ENCODE measurements around the gene NFATC2.

Gene NFATC2

DNA sequence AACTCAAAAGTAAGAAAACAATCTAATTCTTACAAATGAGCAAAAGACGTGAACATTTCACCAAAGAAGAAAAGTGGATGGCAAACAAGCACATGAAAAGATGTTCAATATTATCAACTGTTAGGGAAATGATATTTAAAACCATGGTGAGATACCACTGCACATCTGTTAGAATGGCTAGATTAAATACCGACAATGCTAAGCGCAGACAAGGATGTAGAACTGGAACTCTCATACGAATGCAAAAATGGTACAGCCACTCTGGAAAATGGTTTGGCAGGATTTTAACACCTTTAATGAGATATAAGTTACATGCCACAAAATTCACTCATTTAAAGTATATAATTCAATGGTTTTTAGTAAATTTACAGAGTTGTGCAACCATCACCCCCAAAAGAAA, 44.6 kb upstream of the NFATC2 start:
- H3K79me2 ChIP-seq (ENCODE audit: insufficient read depth, low read length), result no peaks in the 10 kb centered on the region
- H3K4me3 ChIP-seq (ENCODE audit: insufficient read depth, low read length, poor library complexity, severe bottlenecking), result no peak overlapping the region
- H4K20me1 ChIP-seq (ENCODE audit: low read depth, low read length), result no peaks in the 10 kb centered on the region
- no peaks in the 10 kb centered on the region for H3K9me3 ChIP-seq (ENCODE audit: insufficient read depth, low read length)
- H3F3A ChIP-seq (ENCODE audit: insufficient read depth), result peaks cover 6% of the 10 kb centered on the region; the same call in 1 of the 2 replicates
- peak overlapping the region; percentile 44; the same call in 1 of the 2 replicates for H3K27ac ChIP-seq (ENCODE audit: low read depth, low read length)
- TF ChIP-seq, protein P1, sequence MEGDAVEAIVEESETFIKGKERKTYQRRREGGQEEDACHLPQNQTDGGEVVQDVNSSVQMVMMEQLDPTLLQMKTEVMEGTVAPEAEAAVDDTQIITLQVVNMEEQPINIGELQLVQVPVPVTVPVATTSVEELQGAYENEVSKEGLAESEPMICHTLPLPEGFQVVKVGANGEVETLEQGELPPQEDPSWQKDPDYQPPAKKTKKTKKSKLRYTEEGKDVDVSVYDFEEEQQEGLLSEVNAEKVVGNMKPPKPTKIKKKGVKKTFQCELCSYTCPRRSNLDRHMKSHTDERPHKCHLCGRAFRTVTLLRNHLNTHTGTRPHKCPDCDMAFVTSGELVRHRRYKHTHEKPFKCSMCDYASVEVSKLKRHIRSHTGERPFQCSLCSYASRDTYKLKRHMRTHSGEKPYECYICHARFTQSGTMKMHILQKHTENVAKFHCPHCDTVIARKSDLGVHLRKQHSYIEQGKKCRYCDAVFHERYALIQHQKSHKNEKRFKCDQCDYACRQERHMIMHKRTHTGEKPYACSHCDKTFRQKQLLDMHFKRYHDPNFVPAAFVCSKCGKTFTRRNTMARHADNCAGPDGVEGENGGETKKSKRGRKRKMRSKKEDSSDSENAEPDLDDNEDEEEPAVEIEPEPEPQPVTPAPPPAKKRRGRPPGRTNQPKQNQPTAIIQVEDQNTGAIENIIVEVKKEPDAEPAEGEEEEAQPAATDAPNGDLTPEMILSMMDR (IDR thresholded peaks at IDR 0.05; ENCODE audit: insufficient read depth, low read length, poor library complexity, severe bottlenecking), result no peak
- TF ChIP-seq EZH2phosphoT487 (conservative IDR thresholded peaks at IDR 0.05; ENCODE audit: low read length), result no peak
- H2AFZ ChIP-seq (ENCODE audit: low read depth, low read length, severe bottlenecking), result no peak overlapping the region
- H3K4me2 ChIP-seq (ENCODE audit: low read depth, low read length, poor library complexity, severe bottlenecking), result peak overlapping the region; percentile 41
- H3K36me3 ChIP-seq (ENCODE audit: low read length), result no peaks in the 10 kb centered on the region
- H3K9ac ChIP-seq (ENCODE audit: low read length), result no peak overlapping the region
- H3K27me3 ChIP-seq (ENCODE audit: low read length), result no peaks in the 10 kb centered on the region
- no peaks in the 10 kb centered on the region for H3K9me2 ChIP-seq (replicated peaks; ENCODE audit: insufficient read depth, low read length)

DNA sequence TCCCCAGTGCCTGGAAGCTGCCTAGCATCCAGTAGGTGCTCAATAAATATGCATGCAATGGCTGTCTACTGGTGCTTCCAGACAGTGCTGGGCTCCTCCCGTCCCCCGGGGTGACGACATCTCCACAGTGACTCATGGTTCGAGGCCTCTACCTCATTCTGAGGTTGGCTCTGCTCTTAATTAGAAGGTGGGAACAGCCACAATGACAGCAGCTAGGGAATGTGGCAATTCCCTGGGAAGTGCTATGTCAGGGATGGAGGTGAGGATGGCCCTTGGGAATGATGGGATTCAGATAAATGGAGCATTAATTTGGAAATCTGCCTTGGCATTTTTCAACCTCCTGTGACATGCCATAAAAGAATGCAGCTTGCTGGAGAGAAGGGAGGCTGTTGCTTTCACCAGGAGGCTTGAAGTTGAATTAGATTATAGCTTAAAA, 43.5 kb upstream of the NFATC2 start:
- Histone ChIP-seq H3K9me2 (replicated peaks; ENCODE audit: insufficient read depth, low read length) (no peaks in the 10 kb centered on the region), H3K79me2 (ENCODE audit: insufficient read depth, low read length) (no peaks in the 10 kb centered on the region), H2AFZ (ENCODE audit: low read depth, low read length, severe bottlenecking) (no peak overlapping the region), H3K4me2 (ENCODE audit: low read depth, low read length, poor library complexity, severe bottlenecking) (peak overlapping the region; percentile 41), H3K9me3 (ENCODE audit: insufficient read depth, low read length) (no peaks in the 10 kb centered on the region), H3F3A (ENCODE audit: insufficient read depth) (peaks cover 6% of the 10 kb centered on the region; the same call in 1 of the 2 replicates), H3K9ac (ENCODE audit: low read length) (no peak overlapping the region), H3K27me3 (ENCODE audit: low read length) (no peaks in the 10 kb centered on the region), H3K36me3 (ENCODE audit: low read length) (no peaks in the 10 kb centered on the region), H3K27ac (ENCODE audit: low read depth, low read length) (no peak overlapping the region), H4K20me1 (ENCODE audit: low read depth, low read length) (no peaks in the 10 kb centered on the region), H3K4me3 (ENCODE audit: insufficient read depth, low read length, poor library complexity, severe bottlenecking) (no peak overlapping the region)
- TF ChIP-seq EZH2phosphoT487 (conservative IDR thresholded peaks at IDR 0.05; ENCODE audit: low read length), result no peak
- TF ChIP-seq, protein P1 (IDR thresholded peaks at IDR 0.05; ENCODE audit: insufficient read depth, low read length, poor library complexity, severe bottlenecking), result no peak

DNA sequence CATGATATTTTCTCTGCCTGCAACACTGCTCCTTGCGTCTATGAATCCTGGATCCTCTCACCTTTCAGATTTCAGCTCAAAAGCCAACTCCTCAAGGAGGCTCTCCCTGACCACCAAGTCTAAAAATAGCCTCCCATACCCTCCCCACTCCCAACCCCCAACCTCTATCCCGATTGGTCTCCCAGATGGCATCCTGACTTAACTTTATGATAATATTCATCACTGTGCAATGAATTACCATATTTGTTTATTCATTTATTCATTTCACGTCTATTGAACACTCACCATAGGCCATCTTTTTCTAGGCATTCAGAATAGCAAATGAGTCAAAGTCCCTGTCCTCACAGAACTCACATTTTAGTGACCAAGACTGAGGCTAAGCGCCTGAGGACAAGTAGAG, 42.6 kb upstream of the NFATC2 start:
- Histone ChIP-seq H3K79me2 (ENCODE audit: insufficient read depth, low read length) (no peaks in the 10 kb centered on the region), H3F3A (ENCODE audit: insufficient read depth) (peaks cover 6% of the 10 kb centered on the region; the same call in 1 of the 2 replicates), H2AFZ (ENCODE audit: low read depth, low read length, severe bottlenecking) (no peak overlapping the region), H3K9me2 (replicated peaks; ENCODE audit: insufficient read depth, low read length) (no peaks in the 10 kb centered on the region), H3K36me3 (ENCODE audit: low read length) (no peaks in the 10 kb centered on the region), H3K9me3 (ENCODE audit: insufficient read depth, low read length) (no peaks in the 10 kb centered on the region), H4K20me1 (ENCODE audit: low read depth, low read length) (no peaks in the 10 kb centered on the region), H3K4me2 (ENCODE audit: low read depth, low read length, poor library complexity, severe bottlenecking) (no peak overlapping the region), H3K27me3 (ENCODE audit: low read length) (no peaks in the 10 kb centered on the region), H3K4me3 (ENCODE audit: insufficient read depth, low read length, poor library complexity, severe bottlenecking) (no peak overlapping the region), H3K27ac (ENCODE audit: low read depth, low read length) (no peak overlapping the region), H3K9ac (ENCODE audit: low read length) (no peak overlapping the region)
- TF ChIP-seq EZH2phosphoT487 (conservative IDR thresholded peaks at IDR 0.05; ENCODE audit: low read length), result no peak

DNA sequence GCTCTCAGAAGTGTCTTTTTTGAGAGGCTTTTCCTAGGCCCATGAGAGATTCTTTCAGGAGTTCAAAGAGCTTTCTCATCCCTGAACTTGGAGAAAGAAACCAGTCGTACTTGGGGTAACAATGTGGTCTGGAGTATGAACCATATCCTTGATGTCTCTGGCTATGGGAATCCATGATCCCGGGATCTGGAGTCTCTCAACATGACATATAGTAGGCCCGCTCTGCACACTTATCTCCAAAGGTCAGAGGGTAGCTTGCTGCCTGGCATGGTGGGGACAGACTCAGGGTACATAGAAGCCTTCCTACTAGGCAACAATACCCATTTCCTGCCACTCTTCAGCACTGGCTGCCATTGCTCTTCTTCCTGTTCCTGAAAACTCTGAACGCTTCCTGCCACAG, 42.2 kb upstream of the NFATC2 start:
- no peak overlapping the region for H2AFZ ChIP-seq (ENCODE audit: low read depth, low read length, severe bottlenecking)
- no peak overlapping the region for H3K9ac ChIP-seq (ENCODE audit: low read length)
- H3K4me3 ChIP-seq (ENCODE audit: insufficient read depth, low read length, poor library complexity, severe bottlenecking), result no peak overlapping the region
- peaks cover 6% of the 10 kb centered on the region; the same call in 1 of the 2 replicates for H3F3A ChIP-seq (ENCODE audit: insufficient read depth)
- no peaks in the 10 kb centered on the region for H3K27me3 ChIP-seq (ENCODE audit: low read length)
- no peaks in the 10 kb centered on the region for H3K36me3 ChIP-seq (ENCODE audit: low read length)
- H3K9me2 ChIP-seq (replicated peaks; ENCODE audit: insufficient read depth, low read length), result no peaks in the 10 kb centered on the region
- H4K20me1 ChIP-seq (ENCODE audit: low read depth, low read length), result no peaks in the 10 kb centered on the region
- H3K9me3 ChIP-seq (ENCODE audit: insufficient read depth, low read length), result no peaks in the 10 kb centered on the region
- H3K27ac ChIP-seq (ENCODE audit: low read depth, low read length), result no peak overlapping the region
- H3K79me2 ChIP-seq (ENCODE audit: insufficient read depth, low read length), result no peaks in the 10 kb centered on the region
- no peak for TF ChIP-seq EZH2phosphoT487 (conservative IDR thresholded peaks at IDR 0.05; ENCODE audit: low read length)
- TF ChIP-seq, protein P1 (IDR thresholded peaks at IDR 0.05; ENCODE audit: insufficient read depth, low read length, poor library complexity, severe bottlenecking), result no peak
- no peak overlapping the region for H3K4me2 ChIP-seq (ENCODE audit: low read depth, low read length, poor library complexity, severe bottlenecking)

Measured in SU-DHL-6 (cell line).